Keratinocyte (primary cell): Measurements from ENCODE around the gene TBXAS1. TPM values are rescaled to one million over a fixed set of nuclear protein-coding genes. Genes with fewer than 3 reads are reported as not detected.

Experiments
- DNase-seq: peaks from one replicate; pipeline ENCODE4 v3.0.0-alpha.2; 2011; ENCODE audit warnings: low read depth, missing footprints, low spot score
- FAIRE-seq: peaks from 2 replicates; lab custom pipeline; 2011; peaks lifted over from hg19 to GRCh38; lab: Jason Lieb, UNC
- H2AFZ ChIP-seq: 2 replicates; pipeline ENCODE4 v1.6.0; 2012; ENCODE audit warnings: low read length, control low read depth, inconsistent platforms; ENCODE audit not compliant: control insufficient read depth
- H3K27ac ChIP-seq: 2 replicates; pipeline ENCODE4 v1.5.1; 2011; ENCODE audit warnings: low read length; ENCODE audit not compliant: control insufficient read depth, insufficient read depth
- H3K27me3 ChIP-seq: 3 replicates; pipeline ENCODE4 v1.6.0; 2011; ENCODE audit warnings: low read length; ENCODE audit not compliant: control insufficient read depth, insufficient read depth; ENCODE audit errors: extremely low read depth
- H3K36me3 ChIP-seq, 2 experiments: 2 replicates in 1 of 2; 3 replicates in 1 of 2; pipeline ENCODE4 v1.5.1; 2011; ENCODE audit warnings: low read length in 2 of 2, mild to moderate bottlenecking in 1 of 2; ENCODE audit not compliant: control insufficient read depth in 2 of 2, insufficient read depth in 2 of 2; ENCODE audit errors: extremely low read depth in 1 of 2
- H3K4me1 ChIP-seq: 3 replicates; pipeline ENCODE4 v1.5.1; 2011; ENCODE audit warnings: low read length; ENCODE audit not compliant: control insufficient read depth, insufficient read depth; ENCODE audit errors: extremely low read depth
- H3K4me2 ChIP-seq: 3 replicates; pipeline ENCODE4 v1.6.0; 2011; ENCODE audit warnings: low read depth, low read length; ENCODE audit not compliant: control insufficient read depth, insufficient read depth; ENCODE audit errors: extremely low read depth
- H3K4me3 ChIP-seq, 3 experiments: fragments of 200-600 bp in 1 of 3; sonication (generic) in 1 of 3; 2 replicates in 2 of 3; 3 replicates in 1 of 3; pipeline ENCODE4 v1.5.1; 2011 to 2016; ENCODE audit warnings: low read length in 3 of 3, mild to moderate bottlenecking in 3 of 3, control low read depth in 2 of 3, inconsistent platforms in 1 of 3, low read depth in 1 of 3, mixed read lengths in 1 of 3, mixed run types in 1 of 3, moderate library complexity in 1 of 3; ENCODE audit not compliant: control insufficient read depth in 2 of 3, insufficient read depth in 2 of 3; ENCODE audit errors: extremely low read depth in 1 of 3
- H3K79me2 ChIP-seq: 2 replicates; pipeline ENCODE4 v1.6.0; 2012; ENCODE audit warnings: low read length; ENCODE audit not compliant: control insufficient read depth, insufficient read depth
- H3K9ac ChIP-seq: 3 replicates; pipeline ENCODE4 v1.6.0; 2011; ENCODE audit warnings: low read length; ENCODE audit not compliant: control insufficient read depth, insufficient read depth; ENCODE audit errors: extremely low read depth
- H3K9me1 ChIP-seq: 3 replicates; pipeline ENCODE4 v1.6.0; 2011; ENCODE audit warnings: low read length; ENCODE audit not compliant: control insufficient read depth, insufficient read depth; ENCODE audit errors: extremely low read depth
- H3K9me3 ChIP-seq: 2 replicates; pipeline ENCODE4 v1.5.1; 2012; ENCODE audit warnings: low read depth, low read length; ENCODE audit not compliant: control insufficient read depth
- H4K20me1 ChIP-seq: 3 replicates; pipeline ENCODE4 v1.6.0; 2011; ENCODE audit warnings: low read length; ENCODE audit not compliant: control insufficient read depth, insufficient read depth; ENCODE audit errors: extremely low read depth
- CTCF ChIP-seq, 3 experiments: IDR thresholded peaks in 1 of 3; conservative IDR thresholded peaks in 1 of 3; optimal IDR thresholded peaks in 1 of 3; 2 replicates in 2 of 3; 3 replicates in 1 of 3; pipeline versions ENCODE3 to v1.5.1; 2011; ENCODE audit warnings: low read length in 3 of 3, mild to moderate bottlenecking in 3 of 3, moderate library complexity in 2 of 3, control low read depth in 1 of 3, inconsistent platforms in 1 of 3; ENCODE audit not compliant: insufficient read depth in 2 of 3; ENCODE audit errors: extremely low read depth in 1 of 3
- EZH2 ChIP-seq: IDR thresholded peaks from one replicate; pipeline ENCODE4 v1.6.1; 2012; ENCODE audit warnings: inconsistent platforms, mild to moderate bottlenecking, low read length, moderate library complexity
- dilution Hi-C: fragments of 300-500 bp; cut with MboI; formaldehyde crosslinking; loops from one replicate; pipeline ENCODE4 v1.7.0; 2020; ENCODE audit warnings: low sequenced_read_pairs; ENCODE audit not compliant: extremely low pct_ligation_motif_present
- polyA plus RNA-seq, 5 experiments: library from polyadenylated mRNA; depleted of rRNA in 3 of 5; stranded (reverse) in 3 of 5; stranded (forward) in 1 of 5; unstranded in 1 of 5; fragments of >200 nt; gene quantifications; 1 replicate in 1 of 5; 2 replicates in 3 of 5; 3 replicates in 1 of 5; pipeline versions ENCODE4 v1.2.1 to v1.2.3, GENCODE V29; 2011 to 2012; ENCODE audit warnings: missing spikeins in 2 of 5, low read depth in 1 of 5, low replicate concordance in 1 of 5

The TBXAS1 gene
- polyA plus RNA-seq, 1 donor (not counting 4 experiments of a cell fraction or from before 2014, with no cell fraction given): 2.9 TPM

- no peak overlapping the region for H3K4me3 ChIP-seq
- no peak overlapping the region for H3K4me2 ChIP-seq
- dilution Hi-C loops: loop anchor here (25.0 kb wide), 1 partner anchor 401 kb away; no protein-coding TSS in a partner anchor
- DNase-seq (no peak), FAIRE-seq (no peak)
- TF ChIP-seq EZH2: no peak
- no peak for TF ChIP-seq CTCF (optimal IDR thresholded peaks at IDR 0.05 in 1 of 3, IDR thresholded peaks at IDR 0.05 in 1 of 3, conservative IDR thresholded peaks at IDR 0.05 in 1 of 3; ENCODE audit: extremely low read depth in 1 of 3, insufficient read depth in 2 of 3, low read length in 3 of 3)
- no peaks in the 10 kb centered on the region for H3K27me3 ChIP-seq
- H3K9ac ChIP-seq: no peak overlapping the region
- H3K4me1 ChIP-seq: no peaks in the 10 kb centered on the region
- no peaks in the 10 kb centered on the region for H3K36me3 ChIP-seq
- no peak overlapping the region for H3K27ac ChIP-seq
- no peaks in the 10 kb centered on the region for H4K20me1 ChIP-seq
- H2AFZ ChIP-seq: no peak overlapping the region
- H3K9me1 ChIP-seq: no peaks in the 10 kb centered on the region
- no peaks in the 10 kb centered on the region for H3K9me3 ChIP-seq
- H3K79me2 ChIP-seq: no peaks in the 10 kb centered on the region
Measured at GRCh38 chr7:140013676-140014075, 184.6 kb downstream of the TBXAS1 start.

- Histone ChIP-seq H3K9ac (no peak overlapping the region), H3K9me1 (no peaks in the 10 kb centered on the region), H3K4me1 (no peaks in the 10 kb centered on the region), H3K9me3 (no peaks in the 10 kb centered on the region), H4K20me1 (no peaks in the 10 kb centered on the region), H3K27ac (no peak overlapping the region), H3K4me2 (no peak overlapping the region), H3K4me3 (no peak overlapping the region), H2AFZ (no peak overlapping the region), H3K79me2 (no peaks in the 10 kb centered on the region), H3K27me3 (no peaks in the 10 kb centered on the region), H3K36me3 (no peaks in the 10 kb centered on the region)
- TF ChIP-seq CTCF (optimal IDR thresholded peaks at IDR 0.05 in 1 of 3, IDR thresholded peaks at IDR 0.05 in 1 of 3, conservative IDR thresholded peaks at IDR 0.05 in 1 of 3; ENCODE audit: extremely low read depth in 1 of 3, insufficient read depth in 2 of 3, low read length in 3 of 3) (no peak), EZH2 (no peak)
- no peak for DNase-seq
- dilution Hi-C loops: loop anchor here (25.0 kb wide), 1 partner anchor 402 kb away; no protein-coding TSS in a partner anchor
- no peak for FAIRE-seq
Measured at GRCh38 chr7:140014123-140014522, 185.1 kb downstream of the TBXAS1 start.
